T-helper 2 cell treated with Interferon-gamma antibody and Interleukin-4, amounts not matched to agents 5 μg/mL and 100 μg/mL, for 36 hours (primary cell): Measurements from ENCODE around the gene FAM171A1.
"Not testable (repeated sequence)": the region's sequence is repeated elsewhere in the genome, so short reads cannot be mapped to it uniquely, and the experiment has no call there.

Experiments used
- DNase-seq: peaks from one replicate; pipeline ENCODE4 v3.0.0; 2021; ENCODE audit warnings: low spot score
- H3K27ac Mint-ChIP-seq: one replicate; pipeline ENCODE4 v1.8.0; 2021; ENCODE audit warnings: mild to moderate bottlenecking, mixed read lengths
- H3K27me3 Mint-ChIP-seq: one replicate; pipeline ENCODE4 v1.8.0; 2021; ENCODE audit warnings: low read depth, mixed read lengths
- H3K36me3 Mint-ChIP-seq: one replicate; pipeline ENCODE4 v1.8.0; 2021; ENCODE audit warnings: low read depth, mixed read lengths
- H3K4me1 Mint-ChIP-seq: one replicate; pipeline ENCODE4 v1.8.0; 2021; ENCODE audit warnings: low read depth, mixed read lengths
- H3K4me3 Mint-ChIP-seq: one replicate; pipeline ENCODE4 v1.8.0; 2022; ENCODE audit warnings: mild to moderate bottlenecking, moderate library complexity, mixed read lengths
- H3K9me3 Mint-ChIP-seq: one replicate; pipeline ENCODE4 v1.8.0; 2021; ENCODE audit warnings: mixed read lengths

Gene FAM171A1

GRCh38 chr10:15345450-15345849 lies 25.6 kb downstream of the FAM171A1 start:
- Mint-ChIP-seq H3K27me3 (peaks cover 17% of the 10 kb centered on the region), H3K9me3 (no peaks in the 10 kb centered on the region), H3K27ac (no peak overlapping the region), H3K36me3 (no peaks in the 10 kb centered on the region), H3K4me3 (no peak overlapping the region), H3K4me1 (peaks cover 2% of the 10 kb centered on the region)
- DNase-seq: no peak

DNA sequence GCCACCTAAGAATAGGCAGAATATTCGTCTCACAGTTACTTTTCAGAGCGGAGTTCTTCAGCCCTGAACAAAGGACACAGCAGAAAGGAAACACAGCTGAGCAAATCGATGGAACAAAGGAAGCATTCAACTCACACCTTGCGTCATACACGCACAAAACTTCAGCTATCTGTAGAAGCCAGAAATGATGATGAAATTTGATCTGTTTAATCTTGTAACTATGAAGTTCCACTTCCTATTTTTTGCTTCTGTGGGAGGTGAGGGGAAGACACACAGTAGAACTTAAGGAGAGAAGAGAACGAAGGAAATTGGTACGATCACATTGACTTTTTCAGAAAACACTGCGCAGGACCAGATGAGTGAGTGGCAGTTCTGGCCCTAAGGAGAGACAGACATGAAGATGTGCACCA lies 26.2 kb downstream of the FAM171A1 start:
- Mint-ChIP-seq H3K36me3 (no peaks in the 10 kb centered on the region), H3K9me3 (no peaks in the 10 kb centered on the region), H3K4me1 (peaks cover 2% of the 10 kb centered on the region), H3K27ac (no peak overlapping the region), H3K27me3 (peaks cover 17% of the 10 kb centered on the region), H3K4me3 (no peak overlapping the region)
- no peak for DNase-seq

GRCh38 chr10:15344256-15344875 lies 26.7 kb downstream of the FAM171A1 start:
- DNase-seq: no peak
- Mint-ChIP-seq H3K36me3 (no peaks in the 10 kb centered on the region), H3K9me3 (no peaks in the 10 kb centered on the region), H3K27ac (no peak overlapping the region), H3K4me1 (peaks cover 2% of the 10 kb centered on the region), H3K4me3 (no peak overlapping the region), H3K27me3 (peaks cover 19% of the 10 kb centered on the region)

DNA sequence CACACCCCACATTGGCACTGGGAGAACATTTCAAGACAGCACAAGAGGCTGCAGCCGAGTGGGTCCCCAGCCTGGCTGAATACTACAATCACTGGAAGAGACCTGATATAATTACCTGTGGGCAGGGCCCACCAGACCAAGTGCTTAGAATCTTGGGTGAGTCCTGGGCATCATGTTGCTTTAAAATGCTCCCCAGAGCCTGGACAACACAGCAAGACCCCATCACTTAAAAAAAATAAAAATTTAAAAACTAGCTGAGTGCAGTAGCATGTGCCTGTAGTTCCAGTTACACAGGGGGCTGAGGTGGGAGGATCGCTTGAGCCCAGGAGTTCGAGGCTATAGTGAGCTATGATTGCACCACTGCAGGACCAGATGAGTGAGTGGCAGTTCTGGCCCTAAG lies 28.1 kb downstream of the FAM171A1 start:
- Mint-ChIP-seq H3K4me3 (no peak overlapping the region), H3K27me3 (peaks cover 19% of the 10 kb centered on the region), H3K27ac (no peak overlapping the region), H3K9me3 (no peaks in the 10 kb centered on the region), H3K4me1 (no peaks in the 10 kb centered on the region), H3K36me3 (no peaks in the 10 kb centered on the region)
- no peak for DNase-seq

GRCh38 chr10:15341502-15342128 lies 29.5 kb downstream of the FAM171A1 start:
- Mint-ChIP-seq H3K36me3 (no peaks in the 10 kb centered on the region), H3K4me3 (no peak overlapping the region), H3K4me1 (no peaks in the 10 kb centered on the region), H3K27me3 (peaks cover 19% of the 10 kb centered on the region), H3K9me3 (no peaks in the 10 kb centered on the region), H3K27ac (no peak overlapping the region)
- DNase-seq: no peak

DNA sequence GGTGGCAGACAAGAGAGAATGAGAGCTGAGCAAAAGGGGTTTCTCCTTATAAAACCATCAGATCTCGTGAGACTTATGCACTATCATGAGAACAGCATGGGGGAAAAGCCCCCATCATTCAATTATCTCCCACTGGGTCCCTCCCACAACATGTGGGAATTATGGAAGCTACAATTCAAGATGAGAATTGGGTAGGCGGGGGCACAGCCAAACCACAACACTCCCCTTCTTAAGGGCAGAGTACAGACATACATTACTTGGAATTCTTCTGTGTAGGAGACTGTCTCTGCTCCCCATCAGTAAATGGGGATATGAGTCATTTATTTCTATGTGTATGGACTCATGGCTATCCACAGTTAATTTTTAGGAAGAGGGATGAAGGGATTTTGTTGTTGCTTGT lies 31.2 kb downstream of the FAM171A1 start:
- Mint-ChIP-seq H3K9me3 (no peaks in the 10 kb centered on the region), H3K4me3 (no peak overlapping the region), H3K27ac (no peak overlapping the region), H3K36me3 (no peaks in the 10 kb centered on the region), H3K4me1 (no peaks in the 10 kb centered on the region), H3K27me3 (peaks cover 15% of the 10 kb centered on the region)
- DNase-seq: no peak

GRCh38 chr10:15337441-15337923 lies 33.6 kb downstream of the FAM171A1 start:
- not testable (repeated sequence) for H3K9me3 Mint-ChIP-seq, H3K27ac Mint-ChIP-seq, H3K27me3 Mint-ChIP-seq, H3K36me3 Mint-ChIP-seq, H3K4me3 Mint-ChIP-seq, H3K4me1 Mint-ChIP-seq, DNase-seq

- H3K4me1 Mint-ChIP-seq: no peaks in the 10 kb centered on the region
- H3K36me3 Mint-ChIP-seq: no peaks in the 10 kb centered on the region
Measured at GRCh38 chr10:15336211-15336610, 34.9 kb downstream of the FAM171A1 start.

GRCh38 chr10:15335508-15335907 lies 35.6 kb downstream of the FAM171A1 start:
- no peaks in the 10 kb centered on the region for H3K9me3 Mint-ChIP-seq
- H3K27me3 Mint-ChIP-seq: peaks cover 5% of the 10 kb centered on the region
- no peak for DNase-seq

More at GRCh38 chr10:15336211-15336610, 34.9 kb downstream of the FAM171A1 start:
- no peak overlapping the region for H3K27ac Mint-ChIP-seq
- DNase-seq: no peak
- no peaks in the 10 kb centered on the region for H3K9me3 Mint-ChIP-seq
- peaks cover 5% of the 10 kb centered on the region for H3K27me3 Mint-ChIP-seq
- H3K4me3 Mint-ChIP-seq: no peak overlapping the region

GRCh38 chr10:15334650-15335323 lies 36.3 kb downstream of the FAM171A1 start:
- Mint-ChIP-seq H3K27me3 (peaks cover 5% of the 10 kb centered on the region), H3K4me1 (no peaks in the 10 kb centered on the region), H3K4me3 (no peak overlapping the region), H3K36me3 (no peaks in the 10 kb centered on the region), H3K27ac (no peak overlapping the region), H3K9me3 (no peaks in the 10 kb centered on the region)
- no peak for DNase-seq

More at GRCh38 chr10:15335508-15335907, 35.6 kb downstream of the FAM171A1 start:
- H3K36me3 Mint-ChIP-seq: no peaks in the 10 kb centered on the region
- no peak overlapping the region for H3K4me3 Mint-ChIP-seq
- H3K27ac Mint-ChIP-seq: no peak overlapping the region
- no peaks in the 10 kb centered on the region for H3K4me1 Mint-ChIP-seq

DNA sequence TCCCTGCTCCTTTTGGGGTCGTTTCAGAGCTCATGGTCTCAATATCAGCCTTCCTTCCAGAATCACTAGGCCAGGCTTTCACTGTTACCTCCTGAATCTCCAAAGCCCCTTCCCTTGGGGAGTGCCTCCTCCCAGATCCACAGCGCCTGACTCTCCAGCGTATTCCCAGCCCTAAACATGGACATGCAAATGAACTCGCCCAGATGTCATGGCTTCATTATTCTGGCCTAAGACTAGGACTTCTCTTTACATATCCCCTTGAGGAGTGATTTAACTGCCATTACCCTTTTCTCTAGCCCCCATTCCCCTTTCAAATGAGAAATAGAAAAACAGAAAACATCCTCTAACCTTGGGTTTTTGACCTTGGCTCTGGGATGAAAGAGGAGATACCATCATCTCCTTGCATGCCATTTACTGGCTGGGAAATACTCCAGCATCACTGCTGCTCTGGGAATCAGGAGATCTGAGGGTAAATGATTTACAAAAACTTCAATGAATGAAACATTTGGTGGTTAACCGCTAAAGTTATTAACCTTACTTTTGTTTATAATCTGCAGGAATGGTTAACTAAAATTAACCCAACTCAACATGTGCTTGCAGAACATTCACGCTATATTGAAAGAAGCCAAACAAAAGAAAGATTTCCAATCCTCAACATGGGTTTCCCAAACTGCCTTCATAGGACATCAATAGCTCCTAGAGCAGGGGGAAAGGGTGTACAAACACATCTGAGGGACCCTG lies 37.0 kb downstream of the FAM171A1 start:
- Mint-ChIP-seq H3K36me3 (no peaks in the 10 kb centered on the region), H3K4me3 (no peak overlapping the region), H3K27me3 (peaks cover 3% of the 10 kb centered on the region), H3K4me1 (no peaks in the 10 kb centered on the region), H3K9me3 (no peaks in the 10 kb centered on the region), H3K27ac (no peak overlapping the region)
- DNase-seq: no peak

DNA sequence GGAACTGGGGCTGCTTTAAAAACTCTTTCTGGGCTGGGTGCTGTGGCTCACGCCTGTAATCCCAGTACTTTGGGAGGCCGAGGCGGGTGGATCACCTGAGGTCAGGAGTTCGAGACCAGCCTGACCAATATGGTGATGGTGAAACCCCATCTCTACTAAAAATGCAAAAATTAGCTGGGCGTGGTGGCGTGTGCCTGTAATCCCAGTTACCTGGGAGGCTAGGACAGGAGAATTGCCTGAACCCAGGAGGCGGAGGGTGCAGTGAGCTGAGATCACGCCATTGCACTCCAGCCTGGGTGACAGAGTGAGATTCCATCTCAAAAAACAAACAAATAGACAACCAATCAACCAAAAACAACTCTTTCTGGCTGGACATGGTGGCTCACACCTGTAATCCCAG lies 37.9 kb downstream of the FAM171A1 start:
- not testable (repeated sequence) for H3K9me3 Mint-ChIP-seq, H3K27me3 Mint-ChIP-seq, DNase-seq, H3K27ac Mint-ChIP-seq, H3K36me3 Mint-ChIP-seq, H3K4me1 Mint-ChIP-seq, H3K4me3 Mint-ChIP-seq

DNA sequence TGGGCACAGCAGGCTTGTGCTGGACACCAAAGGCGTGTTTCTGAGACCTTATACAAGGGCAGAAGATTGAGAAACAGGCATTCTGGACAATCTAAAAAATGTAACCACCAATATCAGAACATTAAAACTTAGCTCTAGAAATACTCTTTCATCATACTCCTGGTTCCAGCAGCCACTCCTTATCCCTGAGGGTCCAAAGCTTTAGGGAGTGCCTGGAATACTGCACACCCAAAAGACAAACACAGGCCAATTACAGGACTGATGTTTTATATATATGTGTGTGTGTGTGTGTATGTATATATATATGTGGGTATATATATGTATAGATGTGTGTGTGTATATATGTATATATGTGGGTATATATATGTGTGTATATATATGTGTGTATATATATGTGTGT lies 39.6 kb downstream of the FAM171A1 start:
- Mint-ChIP-seq H3K9me3 (no peaks in the 10 kb centered on the region), H3K36me3 (no peaks in the 10 kb centered on the region), H3K4me3 (no peak overlapping the region), H3K4me1 (no peaks in the 10 kb centered on the region), H3K27ac (no peak overlapping the region), H3K27me3 (peaks cover 3% of the 10 kb centered on the region)
- no peak for DNase-seq

DNA sequence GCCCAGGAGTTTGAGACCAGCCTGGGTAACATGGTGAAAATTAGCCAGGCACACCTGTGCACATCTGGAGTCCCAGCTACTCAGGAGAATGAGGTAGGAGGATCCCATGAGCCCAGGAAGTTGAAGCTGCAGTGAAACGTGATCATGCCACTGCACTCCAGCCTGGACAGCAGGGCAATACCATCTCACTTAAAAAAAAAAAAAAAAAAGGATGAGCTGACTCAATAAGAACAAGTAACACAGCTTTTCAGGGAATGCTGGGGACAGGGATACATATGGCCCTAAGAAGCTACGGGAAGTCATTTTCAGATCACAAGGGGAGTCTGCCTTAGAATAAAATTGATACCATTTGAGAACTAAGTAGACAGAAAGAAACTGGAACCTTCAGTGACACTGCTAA lies 41.7 kb downstream of the FAM171A1 start:
- Mint-ChIP-seq H3K27me3 (peaks cover 2% of the 10 kb centered on the region), H3K27ac (no peak overlapping the region), H3K4me3 (no peak overlapping the region), H3K9me3 (no peaks in the 10 kb centered on the region), H3K36me3 (no peaks in the 10 kb centered on the region), H3K4me1 (peaks cover 2% of the 10 kb centered on the region)
- no peak for DNase-seq
